ENCODE data around the gene RXRG.

Gene RXRG

GRCh38 chr1:165423136-165423535 lies 21.8 kb downstream of the RXRG start:
- no peak for DNase-seq (ENCODE audit: low spot score)
- TF ChIP-seq CTCF (IDR thresholded peaks at IDR 0.05; ENCODE audit: borderline replicate concordance, control extremely low read depth, extremely low read depth, insufficient read depth, missing control alignments) = no peak
- in situ Hi-C loops (cut with MboI; ENCODE audit: low sequenced_read_pairs, unreplicated experiment) = no loop called here

- no peak for TF ChIP-seq CTCF (IDR thresholded peaks at IDR 0.05; ENCODE audit: borderline replicate concordance, control extremely low read depth, extremely low read depth, insufficient read depth, missing control alignments)
- DNase-seq (ENCODE audit: low spot score) = no peak
- in situ Hi-C loops (cut with MboI; ENCODE audit: low sequenced_read_pairs, unreplicated experiment) = no loop called here
Observed at GRCh38 chr1:165420655-165421054, 24.3 kb downstream of the RXRG start.

DNA sequence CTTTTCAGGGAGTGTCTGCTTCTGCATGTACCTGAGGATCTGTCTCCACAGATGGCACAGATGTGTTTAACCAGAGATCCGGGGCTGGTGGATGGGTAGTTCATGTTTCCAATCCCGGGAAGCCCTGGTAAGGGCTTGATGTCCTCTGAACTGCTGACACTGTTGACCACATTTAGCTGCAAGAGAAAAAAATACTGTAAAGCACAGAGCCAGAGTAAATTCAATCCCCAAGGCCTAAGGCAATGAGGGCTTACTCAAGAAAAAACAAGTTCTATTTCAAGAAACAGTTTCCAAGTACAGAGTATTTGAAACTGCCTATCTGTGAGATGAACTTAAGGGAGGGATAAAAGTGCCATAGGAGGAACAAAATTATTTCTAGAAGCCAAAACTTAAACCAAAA lies 25.1 kb downstream of the RXRG start:
- no peak for TF ChIP-seq CTCF (IDR thresholded peaks at IDR 0.05; ENCODE audit: borderline replicate concordance, control extremely low read depth, extremely low read depth, insufficient read depth, missing control alignments)
- in situ Hi-C loops (cut with MboI; ENCODE audit: low sequenced_read_pairs, unreplicated experiment) = no loop called here

GRCh38 chr1:165418195-165418594 lies 26.7 kb downstream of the RXRG start:
- TF ChIP-seq CTCF (IDR thresholded peaks at IDR 0.05; ENCODE audit: borderline replicate concordance, control extremely low read depth, extremely low read depth, insufficient read depth, missing control alignments) = no peak
- in situ Hi-C loops (cut with MboI; ENCODE audit: low sequenced_read_pairs, unreplicated experiment) = no loop called here
- DNase-seq (ENCODE audit: low spot score) = no peak

More for the DNA sequence above, 25.1 kb downstream of the RXRG start:
- no peak for DNase-seq (ENCODE audit: low spot score)

DNA sequence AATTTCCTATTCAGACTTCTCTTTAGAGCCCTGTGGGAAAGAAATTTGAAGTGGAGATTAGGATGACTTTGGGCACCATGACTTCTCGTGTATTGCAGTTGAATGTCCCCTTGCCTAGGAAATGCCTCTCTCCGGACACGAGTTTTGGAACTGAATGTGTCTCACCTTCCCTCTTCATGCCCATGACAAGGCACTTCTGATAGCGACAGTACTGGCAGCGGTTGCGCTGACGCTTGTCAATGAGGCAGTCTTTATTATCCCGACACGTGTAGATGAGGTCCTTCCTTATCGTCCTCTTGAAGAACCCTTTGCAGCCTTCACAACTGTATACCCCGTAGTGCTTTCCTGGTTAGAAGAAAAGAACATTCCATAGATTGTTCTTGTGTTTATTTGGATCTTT lies 28.1 kb downstream of the RXRG start:
- no peak for DNase-seq (ENCODE audit: low spot score)
- in situ Hi-C loops (cut with MboI; ENCODE audit: low sequenced_read_pairs, unreplicated experiment) = no loop called here
- TF ChIP-seq CTCF (IDR thresholded peaks at IDR 0.05; ENCODE audit: borderline replicate concordance, control extremely low read depth, extremely low read depth, insufficient read depth, missing control alignments) = no peak

- no peak for TF ChIP-seq CTCF (IDR thresholded peaks at IDR 0.05; ENCODE audit: borderline replicate concordance, control extremely low read depth, extremely low read depth, insufficient read depth, missing control alignments)
- in situ Hi-C loops (cut with MboI; ENCODE audit: low sequenced_read_pairs, unreplicated experiment) = no loop called here
- no peak for DNase-seq (ENCODE audit: low spot score)
Observed at GRCh38 chr1:165415068-165415467, 29.9 kb downstream of the RXRG start.

DNA sequence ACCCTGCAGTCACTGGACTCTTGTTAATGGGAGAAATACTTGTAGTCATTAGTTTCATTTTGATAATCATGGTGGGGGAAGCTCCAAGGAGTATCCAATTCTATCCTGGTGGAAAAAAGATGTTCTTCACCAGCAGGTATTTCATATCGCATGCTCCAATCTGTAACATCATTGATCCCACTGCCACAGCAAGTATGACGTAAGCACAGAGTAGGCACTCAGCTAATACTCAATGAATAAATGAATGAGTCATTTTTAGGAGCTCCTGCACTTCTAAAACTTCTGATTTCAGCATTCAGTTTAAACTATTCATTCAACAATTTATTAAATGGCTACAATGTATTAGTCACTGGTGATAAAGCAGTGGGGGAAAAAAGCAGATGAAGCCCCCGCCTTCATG lies 30.3 kb downstream of the RXRG start:
- no peak for TF ChIP-seq CTCF (IDR thresholded peaks at IDR 0.05; ENCODE audit: borderline replicate concordance, control extremely low read depth, extremely low read depth, insufficient read depth, missing control alignments)

More for the DNA sequence above, 30.3 kb downstream of the RXRG start:
- DNase-seq (ENCODE audit: low spot score) = no peak
- in situ Hi-C loops (cut with MboI; ENCODE audit: low sequenced_read_pairs, unreplicated experiment) = no loop called here
